Psoas muscle (tissue), 8 donors: Measurements from ENCODE around the gene CCDC91. TPM values are rescaled to one million over a fixed set of nuclear protein-coding genes. Genes with fewer than 3 reads are reported as not detected.
"Not testable (repeated sequence)": the region's sequence is repeated elsewhere in the genome, so short reads cannot be mapped to it uniquely, and the experiment has no call there.

Source experiments
- ATAC-seq, 4 donors: fragments of 200-7000 bp; cut with Tn5 transposase; one replicate each; pipeline ENCODE4 v1.9.1; 2020; ENCODE audit warnings: moderate library complexity in 3 of 4, mild to moderate bottlenecking in 2 of 4
- DNase-seq, 2 donors: peaks; one replicate each; pipeline ENCODE4 v3.0.0-alpha.2; 2020
- H3K27ac ChIP-seq: fragments of 200-600 bp; one replicate; pipeline ENCODE4 v1.8.0; 2022
- H3K27me3 ChIP-seq, 3 donors: fragments of 200-600 bp in 1 of 3; one replicate each; pipeline versions ENCODE4 v1.6.1 to v1.8.0; 2013 to 2022; ENCODE audit warnings: low read length in 2 of 3, mild to moderate bottlenecking in 2 of 3, moderate library complexity in 1 of 3; ENCODE audit not compliant: insufficient read depth in 3 of 3
- H3K36me3 ChIP-seq, 2 donors: fragments of 200-600 bp in 1 of 2; one replicate each; pipeline versions ENCODE4 v1.6.1 to v1.8.0; 2013 to 2022; ENCODE audit warnings: low read depth in 1 of 2, mild to moderate bottlenecking in 1 of 2, moderate library complexity in 1 of 2; ENCODE audit not compliant: insufficient read depth in 1 of 2
- H3K4me1 ChIP-seq: fragments of 200-600 bp; one replicate; pipeline ENCODE4 v1.8.0; 2022
- H3K4me3 ChIP-seq: fragments of 200-600 bp; one replicate; pipeline ENCODE4 v1.8.0; 2022; ENCODE audit warnings: mild to moderate bottlenecking
- H3K9me3 ChIP-seq: fragments of 200-600 bp; one replicate; pipeline ENCODE4 v1.8.0; 2022
- CTCF ChIP-seq: fragments of 200-600 bp; IDR thresholded peaks from one replicate; pipeline ENCODE4 v1.8.0; 2022; ENCODE audit warnings: antibody characterized with exemption
- WGBS, 3 donors: extraction: QIAGEN DNeasy Blood & Tissue Kit; methylation state at CpG; one replicate each; pipeline versions ENCODE4 v1.1.6 to v1.1.7; 2013; 5-methylcytosine and 5-hydroxymethylcytosine counted together
- intact Hi-C, 2 donors: fragments of 100-400 bp; cut with DNase I; formaldehyde crosslinking; loops; one replicate each; pipeline versions ENCODE4 v1.11.0 to v1.14.2; 2022
- polyA plus RNA-seq, 3 donors: library from polyadenylated mRNA; stranded (reverse); fragments of 200-250 nt; gene quantifications; one replicate each; pipeline ENCODE4 v1.2.3, GENCODE V29; 2013
- total RNA-seq, 4 donors: library from RNA; stranded (reverse); fragmentation: NEBNext Ultra II Directional in 2 of 4; extraction: Animal tissue kit (Norgen Biotek cat#: 25700) in 2 of 4; gene quantifications; one replicate each; pipeline versions ENCODE4 v1.2.1 to v1.2.4, GENCODE V29; 2021 to 2023
- donor health status: healthy with polysubstance abuse.
- donor health status: DM: no; HTN: no; CAD: no; lungs with moderate emphysema.
- donor health status: Bipolar disorder and iron deficiency.
- donor health status: healthy.
- donor health status: DM: yes; HTN: yes; CAD: no.
- donor health status: DM: no; HTN: no; CAD: no.
- donor health status: DM: no; HTN: no; CAD: no.
- donor health status: DM: yes; HTN: yes; CAD: no.

Gene CCDC91
- total and polyA plus RNA-seq, 7 donors, result 18.4 to 47.2 (median 36.2) TPM

- Histone ChIP-seq H3K27me3 (no peaks in the 10 kb centered on the region), H3K4me1 (peaks cover 8% of the 10 kb centered on the region), H3K4me3 (no peak overlapping the region), H3K27ac (no peak overlapping the region), H3K36me3 (no peaks in the 10 kb centered on the region), H3K9me3 (no peaks in the 10 kb centered on the region)
- intact Hi-C loops, result no loop called here
- WGBS, 3 donors, result 57 to 61% (median 60%) methylated on average over 2 of the region's 2 CpGs
- DNase-seq, result no peak
- ATAC-seq, result no peak
- no peak for TF ChIP-seq CTCF
Observed at GRCh38 chr12:28192125-28192524, 1.9 kb downstream of the CCDC91 start.

- intact Hi-C loops, H3K27me3 ChIP-seq, H3K36me3 ChIP-seq, H3K9me3 ChIP-seq, H3K27ac ChIP-seq, DNase-seq, H3K4me1 ChIP-seq, ATAC-seq, H3K4me3 ChIP-seq: not testable (repeated sequence)
- WGBS, 3 donors, result 93 to 98% (median 94%) methylated on average over 12 of the region's 12 CpGs
Observed at GRCh38 chr12:28194621-28195020, 4.4 kb downstream of the CCDC91 start.

GRCh38 chr12:28201136-28201535 is 10.9 kb downstream of the CCDC91 start:
- H3K4me3 ChIP-seq, intact Hi-C loops, H3K27me3 ChIP-seq, H3K4me1 ChIP-seq, H3K9me3 ChIP-seq, H3K27ac ChIP-seq, H3K36me3 ChIP-seq, ATAC-seq: not testable (repeated sequence)
- DNase-seq, result peak in 1 of 2 donors; percentile 32
- WGBS, 3 donors, result 97 to 99% (median 98%) methylated on average over 19 to 30 of the region's 30 CpGs

- intact Hi-C loops, result no loop called here
- Histone ChIP-seq H3K4me1 (no peaks in the 10 kb centered on the region), H3K36me3 (no peaks in the 10 kb centered on the region), H3K27ac (no peak overlapping the region), H3K4me3 (no peak overlapping the region), H3K27me3 (no peaks in the 10 kb centered on the region), H3K9me3 (peaks cover 3% of the 10 kb centered on the region)
- TF ChIP-seq CTCF, result no peak
- no peak for DNase-seq
- 97 to 100% (median 100%) methylated on average over 1 of the region's 1 CpG for WGBS, 3 donors
- no peak for ATAC-seq
Observed at GRCh38 chr12:28202374-28203130, 12.3 kb downstream of the CCDC91 start.

- intact Hi-C loops, result no loop called here
- Histone ChIP-seq H3K4me3 (no peak overlapping the region), H3K27me3 (no peaks in the 10 kb centered on the region), H3K9me3 (no peaks in the 10 kb centered on the region), H3K4me1 (no peaks in the 10 kb centered on the region), H3K27ac (no peak overlapping the region), H3K36me3 (no peaks in the 10 kb centered on the region)
- WGBS, 3 donors, result 48 to 100% (median 52%) methylated on average over 1 of the region's 1 CpG
- DNase-seq (no peak), ATAC-seq (no peak)
- no peak for TF ChIP-seq CTCF
Observed at GRCh38 chr12:28209782-28210181, 19.5 kb downstream of the CCDC91 start.

GRCh38 chr12:28212182-28212581 is 21.9 kb downstream of the CCDC91 start:
- Histone ChIP-seq H3K4me3 (no peak overlapping the region), H3K36me3 (no peaks in the 10 kb centered on the region), H3K9me3 (no peaks in the 10 kb centered on the region), H3K27ac (no peak overlapping the region), H3K27me3 (no peaks in the 10 kb centered on the region), H3K4me1 (no peaks in the 10 kb centered on the region)
- TF ChIP-seq CTCF, result no peak
- DNase-seq (no peak), ATAC-seq (no peak)
- intact Hi-C loops, result no loop called here
- WGBS, 3 donors, result 96 to 98% (median 98%) methylated on average over 3 of the region's 3 CpGs
